HuH-7 (cell line): ENCODE data around the gene SFMBT1.

Experiments
- DNase-seq: peaks from one replicate; pipeline ENCODE4 v3.0.0; 2011; ENCODE audit warnings: low spot score

Gene SFMBT1

GRCh38 chr3:52882377-52882776 is 163.5 kb downstream of the SFMBT1 start:
- no peak for DNase-seq

GRCh38 chr3:52881871-52882270 is 164.0 kb downstream of the SFMBT1 start:
- DNase-seq: no peak

GRCh38 chr3:52880474-52880873 is 165.4 kb downstream of the SFMBT1 start:
- no peak for DNase-seq

GRCh38 chr3:52880047-52880446 is 165.8 kb downstream of the SFMBT1 start:
- DNase-seq: no peak

- no peak for DNase-seq
Measured at GRCh38 chr3:52879581-52879980, 166.3 kb downstream of the SFMBT1 start.

- DNase-seq: no peak
Measured at GRCh38 chr3:52879090-52879489, 166.8 kb downstream of the SFMBT1 start.

GRCh38 chr3:52877085-52877484 is 168.8 kb downstream of the SFMBT1 start:
- DNase-seq: no peak

- DNase-seq: no peak
Measured at GRCh38 chr3:52874864-52875587, 170.8 kb downstream of the SFMBT1 start.

GRCh38 chr3:52874160-52874701 is 171.6 kb downstream of the SFMBT1 start:
- no peak for DNase-seq

- no peak for DNase-seq
Measured at GRCh38 chr3:52873433-52874159, 172.3 kb downstream of the SFMBT1 start.

- no peak for DNase-seq
Measured at GRCh38 chr3:52872245-52872644, 173.6 kb downstream of the SFMBT1 start.

GRCh38 chr3:52871761-52872160 is 174.1 kb downstream of the SFMBT1 start:
- no peak for DNase-seq

- DNase-seq: no peak
Measured at GRCh38 chr3:52870471-52870870, 175.4 kb downstream of the SFMBT1 start.

- no peak for DNase-seq
Measured at GRCh38 chr3:52866427-52866826, 179.4 kb downstream of the SFMBT1 start.

- DNase-seq: no peak
Measured at GRCh38 chr3:52865994-52866393, 179.9 kb downstream of the SFMBT1 start.

- no peak for DNase-seq
Measured at GRCh38 chr3:52860424-52860768, 185.5 kb downstream of the SFMBT1 start.

- no peak for DNase-seq
Measured at GRCh38 chr3:52859686-52860423, 186.0 kb downstream of the SFMBT1 start.

- DNase-seq: no peak
Measured at GRCh38 chr3:52857864-52858263, 188.0 kb downstream of the SFMBT1 start.

- no peak for DNase-seq
Measured at GRCh38 chr3:52857133-52857532, 188.7 kb downstream of the SFMBT1 start.

GRCh38 chr3:52856666-52857065 is 189.2 kb downstream of the SFMBT1 start:
- DNase-seq: no peak

GRCh38 chr3:52854013-52854412 is 191.9 kb downstream of the SFMBT1 start:
- no peak for DNase-seq
